Measurements from ENCODE around the gene SLFN13. TPM values are rescaled to one million over a fixed set of nuclear protein-coding genes. Genes with fewer than 3 reads are reported as not detected.
"Not testable (repeated sequence)": the region's sequence is repeated elsewhere in the genome, so short reads cannot be mapped to it uniquely, and the experiment has no call there.

SLFN13 gene
- total and polyA plus RNA-seq, 2 donors: 2.1 to 9.5 TPM

DNA sequence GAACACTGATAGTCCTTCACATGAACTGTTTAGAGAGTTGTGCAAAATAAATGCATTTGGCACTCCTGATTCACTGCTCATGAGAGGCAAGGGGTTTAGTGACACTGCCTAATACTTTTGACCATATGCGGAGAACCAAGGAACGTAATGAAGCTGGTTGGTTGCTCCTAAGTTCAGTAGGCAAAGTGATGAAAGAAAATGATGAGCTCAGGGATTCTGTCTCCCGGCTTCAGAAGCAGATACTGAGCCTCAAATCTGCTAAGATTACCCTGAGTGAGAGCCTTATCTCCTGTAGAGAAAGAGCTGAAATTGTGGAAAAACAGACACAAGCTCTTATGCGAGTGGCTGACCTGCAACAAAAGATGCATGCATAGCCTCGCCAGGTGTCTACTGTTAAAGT lies 5.5 kb upstream of the SLFN13 start:
- WGBS: 83% methylated on average over 5 of the region's 5 CpGs
- not testable (repeated sequence) for H3K36me3 ChIP-seq (ENCODE audit: insufficient read depth); H3K4me3 ChIP-seq (ENCODE audit: low read depth, low read length); H3K27ac ChIP-seq (ENCODE audit: low read depth); H3K4me1 ChIP-seq (ENCODE audit: insufficient read depth); DNase-seq (ENCODE audit: extremely low spot score)

DNA sequence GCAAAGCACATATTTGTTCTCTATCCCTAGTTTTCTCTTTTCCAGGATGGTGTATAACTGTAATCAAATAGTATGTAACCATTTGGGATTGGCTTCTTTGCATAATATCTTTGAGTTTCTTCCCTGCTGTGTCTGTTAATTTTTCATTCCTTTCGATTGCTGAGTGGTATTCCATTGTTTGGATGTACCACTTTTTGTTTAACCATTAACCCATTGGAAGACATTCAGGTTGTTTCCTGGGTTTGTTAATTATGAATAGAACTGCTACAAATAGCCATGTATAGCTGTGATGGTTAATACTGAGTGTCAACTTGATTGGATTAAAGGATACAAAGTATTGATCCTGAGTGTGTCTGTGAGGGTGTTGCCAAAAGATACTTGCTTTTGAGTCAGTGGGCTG lies 4.6 kb upstream of the SLFN13 start:
- Histone ChIP-seq H3K36me3 (ENCODE audit: insufficient read depth) (no peaks in the 10 kb centered on the region), H3K4me1 (ENCODE audit: insufficient read depth) (no peaks in the 10 kb centered on the region), H3K4me3 (ENCODE audit: low read depth, low read length) (no peak overlapping the region), H3K27ac (ENCODE audit: low read depth) (no peak overlapping the region)
- WGBS: 58% methylated on average over 1 of the region's 1 CpG
- DNase-seq (ENCODE audit: extremely low spot score): no peak

DNA sequence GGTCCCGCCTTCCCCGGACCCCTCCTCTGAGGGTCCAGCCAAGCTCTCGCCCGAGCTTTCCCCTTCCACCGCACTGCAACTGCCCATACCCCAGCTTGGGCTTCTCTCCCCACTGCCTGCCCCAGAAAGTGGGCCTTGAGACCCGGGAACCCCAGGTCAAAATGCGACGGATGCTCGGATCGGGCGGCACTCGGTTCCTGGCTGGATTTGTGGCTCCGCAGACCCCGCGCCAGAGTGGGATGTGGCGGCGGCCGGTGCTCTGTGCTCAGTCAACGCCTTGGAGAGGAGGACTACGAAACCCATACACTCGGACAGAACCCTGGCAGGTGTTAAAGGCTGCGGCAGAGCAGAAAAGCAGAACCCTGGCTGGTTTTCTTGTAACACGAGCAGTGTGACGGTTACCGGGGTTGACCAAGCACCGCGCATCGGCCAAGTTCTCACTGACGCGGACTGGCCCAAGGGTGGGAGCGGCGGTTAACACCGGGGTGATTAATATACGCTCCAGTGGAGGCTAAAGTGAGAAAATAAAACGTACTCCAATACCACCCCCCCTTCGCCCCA lies 885 bp upstream of the SLFN13 start:
- H3K4me1 ChIP-seq (ENCODE audit: insufficient read depth): no peaks in the 10 kb centered on the region
- no peak overlapping the region for H3K27ac ChIP-seq (ENCODE audit: low read depth)
- WGBS: 12% methylated on average over 36 of the region's 36 CpGs
- H3K4me3 ChIP-seq (ENCODE audit: low read depth, low read length): peak overlapping the region; percentile 12
- peaks cover 3% of the 10 kb centered on the region for H3K36me3 ChIP-seq (ENCODE audit: insufficient read depth)
- no peak for DNase-seq (ENCODE audit: extremely low spot score)

DNA sequence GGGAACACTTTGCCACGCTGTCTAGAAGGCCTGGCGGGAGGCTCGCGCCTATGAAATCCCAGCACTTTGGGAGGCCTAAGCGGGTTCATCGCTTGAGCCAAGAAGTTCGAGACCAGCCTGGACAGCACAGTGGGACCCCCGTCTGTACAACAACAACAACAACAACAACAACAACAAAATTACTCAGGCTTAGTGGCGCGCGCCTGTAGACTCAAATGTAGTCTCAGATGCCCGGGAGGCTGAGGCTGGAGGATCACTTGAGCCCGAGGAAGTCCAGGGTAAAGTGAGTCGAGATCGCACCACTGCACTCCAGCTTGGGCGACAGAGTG lies 297 bp upstream of the SLFN13 start:
- no peaks in the 10 kb centered on the region for H3K4me1 ChIP-seq (ENCODE audit: insufficient read depth)
- WGBS: 26% methylated on average over 16 of the region's 16 CpGs
- DNase-seq (ENCODE audit: extremely low spot score): no peak
- H3K4me3 ChIP-seq (ENCODE audit: low read depth, low read length): no peak overlapping the region
- H3K36me3 ChIP-seq (ENCODE audit: insufficient read depth): peaks cover 3% of the 10 kb centered on the region
- no peak overlapping the region for H3K27ac ChIP-seq (ENCODE audit: low read depth)

DNA sequence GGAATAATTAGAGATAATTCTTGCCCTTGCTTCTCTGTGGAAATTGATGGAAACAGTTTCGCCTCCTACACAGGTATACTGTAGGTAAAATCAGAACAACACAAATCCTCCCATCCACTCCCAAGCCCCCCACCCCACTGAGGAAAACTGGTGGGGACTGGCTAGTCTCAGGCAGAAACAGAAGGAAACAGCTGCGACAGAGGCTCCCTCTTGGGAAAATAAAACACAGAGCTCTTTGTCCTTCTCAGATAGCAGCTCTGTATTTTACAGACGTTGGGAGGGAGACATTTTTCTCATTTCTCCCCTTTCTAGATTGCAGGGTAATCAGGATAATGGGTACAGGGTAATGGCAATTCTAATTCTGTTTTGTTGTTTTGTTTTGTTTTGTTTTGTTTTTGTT lies 1.1 kb downstream of the SLFN13 start:
- Histone ChIP-seq H3K36me3 (ENCODE audit: insufficient read depth) (peaks cover 3% of the 10 kb centered on the region), H3K27ac (ENCODE audit: low read depth) (no peak overlapping the region), H3K4me1 (ENCODE audit: insufficient read depth) (no peaks in the 10 kb centered on the region), H3K4me3 (ENCODE audit: low read depth, low read length) (peak overlapping the region; percentile 55)
- 42% methylated on average over 3 of the region's 3 CpGs for WGBS
- DNase-seq (ENCODE audit: extremely low spot score): no peak

DNA sequence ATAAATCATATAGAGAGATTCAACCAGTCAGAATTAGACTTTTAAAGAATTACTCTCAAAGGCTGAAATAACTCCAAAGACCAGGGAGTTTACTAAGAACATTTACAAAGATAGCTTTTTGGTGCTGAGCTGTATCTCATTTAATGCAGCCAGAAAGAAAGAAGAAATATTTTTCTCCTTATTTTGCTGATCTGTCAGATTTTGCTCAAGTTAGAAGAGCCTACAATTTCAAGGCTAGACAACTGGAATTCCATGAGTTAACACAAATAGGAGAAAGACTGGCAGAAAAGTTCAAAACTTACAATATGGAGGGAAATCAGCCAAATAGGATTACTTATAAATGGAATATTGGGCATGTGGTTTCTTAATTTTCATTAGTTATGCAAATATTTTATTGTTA lies 10.1 kb downstream of the SLFN13 start:
- Histone ChIP-seq H3K36me3 (ENCODE audit: insufficient read depth) (no peaks in the 10 kb centered on the region), H3K27ac (ENCODE audit: low read depth) (no peak overlapping the region), H3K4me3 (ENCODE audit: low read depth, low read length) (no peak overlapping the region), H3K4me1 (ENCODE audit: insufficient read depth) (no peaks in the 10 kb centered on the region)
- no peak for DNase-seq (ENCODE audit: extremely low spot score)

DNA sequence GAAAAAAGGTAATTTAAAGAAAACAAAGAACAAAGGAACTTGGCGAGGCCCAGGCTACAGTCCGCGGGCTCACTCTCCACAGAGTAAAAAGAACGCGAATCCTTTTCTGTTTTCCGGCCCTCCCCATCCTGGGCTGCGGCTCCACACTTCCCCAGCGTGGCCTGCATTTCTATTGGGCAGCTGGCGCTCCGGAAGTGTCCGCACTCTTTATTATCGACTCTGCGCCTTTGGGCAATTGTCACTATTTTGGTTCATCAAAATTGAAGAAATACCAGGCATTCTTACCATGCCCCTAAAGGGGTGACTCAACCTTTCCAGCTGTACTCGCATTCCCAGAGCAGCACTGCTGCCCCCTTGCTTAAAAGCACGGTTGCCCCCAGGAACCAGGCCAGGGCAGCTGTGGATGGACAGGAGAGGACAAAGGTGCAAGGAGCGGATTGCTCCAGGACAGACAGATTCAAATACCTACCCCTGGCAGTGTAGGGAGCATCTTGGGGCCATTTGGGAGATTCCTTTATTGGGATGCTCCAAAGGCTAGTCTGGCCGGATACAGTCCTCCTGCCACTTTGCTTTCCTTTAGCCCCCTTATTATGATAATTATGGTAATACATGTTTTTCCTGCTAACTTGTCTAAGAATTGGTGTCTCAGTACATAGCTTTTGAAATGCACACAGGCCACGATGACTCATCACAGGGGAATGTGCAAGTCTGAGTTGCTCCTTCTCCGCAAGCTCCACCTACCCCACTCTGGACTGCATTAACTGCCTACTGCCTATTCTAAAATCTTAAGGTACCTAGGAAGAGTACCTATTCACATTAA lies 15.3 kb downstream of the SLFN13 start:
- WGBS: 15% methylated on average over 19 of the region's 19 CpGs
- Histone ChIP-seq H3K36me3 (ENCODE audit: insufficient read depth) (no peaks in the 10 kb centered on the region), H3K4me3 (ENCODE audit: low read depth, low read length) (peak overlapping the region; percentile 51), H3K4me1 (ENCODE audit: insufficient read depth) (no peaks in the 10 kb centered on the region), H3K27ac (ENCODE audit: low read depth) (no peak overlapping the region)
- peak; percentile 83 for DNase-seq (ENCODE audit: extremely low spot score)

DNA sequence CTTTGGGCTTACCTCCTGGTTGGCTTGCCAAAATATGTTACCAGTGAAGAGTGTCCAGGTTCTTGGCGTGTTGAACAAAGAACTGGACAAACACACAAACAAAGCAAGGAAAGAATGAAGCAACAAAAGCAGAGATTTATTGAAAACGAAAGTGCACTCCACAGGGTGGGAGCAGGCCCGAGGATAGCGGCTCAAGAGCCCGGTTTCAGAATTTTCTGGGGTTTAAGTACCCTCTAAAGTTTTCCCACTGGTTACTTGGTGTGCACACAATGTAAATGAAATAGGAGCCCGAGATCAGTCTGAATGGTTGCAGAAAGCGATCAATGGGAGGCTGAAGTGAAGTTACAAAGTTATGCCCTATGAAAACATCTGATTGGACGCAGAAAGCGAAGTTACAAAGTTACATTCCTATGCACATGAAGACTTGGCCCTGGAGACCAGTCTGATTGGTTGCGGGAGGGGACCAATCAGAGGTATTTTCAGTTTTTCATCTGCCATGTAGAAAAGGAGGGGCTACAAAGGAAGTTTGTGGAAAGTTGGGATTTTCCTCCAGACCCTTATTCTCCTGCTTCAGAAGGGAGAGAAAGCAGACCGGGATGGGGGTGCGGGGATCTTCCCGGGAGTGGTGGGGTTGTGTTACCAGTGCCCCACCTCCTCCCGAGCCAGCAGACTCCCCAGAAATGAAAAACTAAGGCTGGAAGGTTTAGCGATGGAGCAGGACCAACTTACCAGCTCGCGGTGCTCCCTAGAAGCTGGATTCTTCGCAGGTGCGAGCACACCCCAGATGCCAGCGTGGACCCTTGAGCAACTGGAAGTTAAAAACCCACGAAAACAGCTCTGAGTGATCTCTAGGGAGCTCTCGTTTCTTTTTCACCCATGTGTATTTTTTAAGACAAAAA lies 16.1 kb downstream of the SLFN13 start, which contains the start of gene SLFN12:
TSS of gene SLFN12 (minus strand) at position 325 of the 899 bp plus-strand sequence. CDS start 9,472 bp downstream, outside the sequence.
- Histone ChIP-seq H3K4me3 (ENCODE audit: low read depth, low read length) (peak within 1 kb of the TSS; percentile 51), H3K36me3 (ENCODE audit: insufficient read depth) (no peaks in the 10 kb centered on the region), H3K4me1 (ENCODE audit: insufficient read depth) (no peaks in the 10 kb centered on the region), H3K27ac (ENCODE audit: low read depth) (peak within 1 kb of the TSS; percentile 80)
- WGBS: 24% methylated on average over 22 of the region's 22 CpGs
- DNase-seq (ENCODE audit: extremely low spot score): peak; percentile 92

DNA sequence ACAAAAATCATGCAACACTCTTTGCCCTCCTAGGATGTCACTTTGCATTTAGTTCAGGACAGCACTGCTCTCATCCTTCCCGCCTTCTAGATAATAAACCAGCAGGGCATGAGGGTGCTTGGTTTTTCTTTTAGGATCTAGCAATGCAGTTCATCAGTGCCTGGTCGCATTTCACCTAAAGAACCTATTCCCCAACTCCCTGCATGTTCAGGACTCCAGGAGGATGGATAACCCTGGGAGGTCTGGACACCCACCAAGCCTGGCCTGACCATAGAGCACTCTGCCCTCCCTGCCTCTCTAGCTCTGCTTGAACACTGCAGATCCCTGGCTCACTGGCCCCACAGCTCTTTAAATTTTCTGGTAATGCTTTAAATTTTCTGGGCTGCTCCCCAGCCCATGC lies 18.9 kb downstream of the SLFN13 start:
- H3K4me3 ChIP-seq (ENCODE audit: low read depth, low read length): no peak overlapping the region
- WGBS: 85% methylated on average over 2 of the region's 2 CpGs
- H3K4me1 ChIP-seq (ENCODE audit: insufficient read depth): no peaks in the 10 kb centered on the region
- no peaks in the 10 kb centered on the region for H3K36me3 ChIP-seq (ENCODE audit: insufficient read depth)
- no peak for DNase-seq (ENCODE audit: extremely low spot score)
- no peak overlapping the region for H3K27ac ChIP-seq (ENCODE audit: low read depth)

DNA sequence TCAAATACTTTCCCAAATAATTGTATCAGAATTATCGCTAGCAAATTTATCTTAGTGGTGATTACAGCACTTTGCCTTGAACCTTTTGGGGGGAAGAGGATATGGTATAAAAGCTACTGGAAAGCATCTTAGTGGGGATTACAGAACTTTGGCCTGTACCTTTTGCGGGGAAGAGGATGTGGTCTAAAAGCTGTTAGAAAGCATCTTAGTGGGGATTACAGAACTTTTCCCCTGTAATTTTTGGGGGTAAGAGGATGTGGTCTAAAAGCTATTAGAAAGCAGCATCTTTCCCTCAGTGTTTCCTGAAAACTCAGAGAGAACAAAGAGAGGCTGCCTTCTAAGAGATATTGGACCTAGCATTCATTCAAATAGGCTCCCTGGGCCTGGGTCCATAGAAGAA lies 20.3 kb downstream of the SLFN13 start:
- Histone ChIP-seq H3K36me3 (ENCODE audit: insufficient read depth) (no peaks in the 10 kb centered on the region), H3K4me3 (ENCODE audit: low read depth, low read length) (no peak overlapping the region), H3K4me1 (ENCODE audit: insufficient read depth) (no peaks in the 10 kb centered on the region), H3K27ac (ENCODE audit: low read depth) (no peak overlapping the region)
- no peak for DNase-seq (ENCODE audit: extremely low spot score)
- 91% methylated on average over 2 of the region's 2 CpGs for WGBS

DNA sequence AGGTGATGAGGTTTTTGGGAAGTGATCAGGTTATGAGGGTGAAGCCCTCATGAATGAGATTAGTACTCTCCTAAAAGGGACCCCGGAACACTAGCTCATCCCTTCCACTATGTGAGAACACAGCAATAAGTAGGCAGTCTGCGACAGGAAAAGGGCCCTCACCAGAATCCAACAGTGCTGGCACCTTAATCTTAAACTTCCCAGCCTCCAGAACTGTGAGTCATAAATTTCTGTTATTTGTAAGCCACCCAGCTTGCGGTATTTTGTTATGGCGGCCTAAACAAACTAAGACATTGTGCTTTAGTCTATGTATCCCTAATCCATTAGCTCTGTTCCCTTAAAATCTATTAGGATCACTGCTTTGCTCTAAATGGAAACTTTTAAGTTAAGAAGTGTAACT lies 24.8 kb downstream of the SLFN13 start:
- DNase-seq (ENCODE audit: extremely low spot score): no peak
- H3K36me3 ChIP-seq (ENCODE audit: insufficient read depth): peaks cover 2% of the 10 kb centered on the region
- whole genome bisulfite sequencing: 90% methylated on average over 4 of the region's 4 CpGs
- no peaks in the 10 kb centered on the region for H3K4me1 ChIP-seq (ENCODE audit: insufficient read depth)
- no peak overlapping the region for H3K4me3 ChIP-seq (ENCODE audit: low read depth, low read length)
- H3K27ac ChIP-seq (ENCODE audit: low read depth): no peak overlapping the region

DNA sequence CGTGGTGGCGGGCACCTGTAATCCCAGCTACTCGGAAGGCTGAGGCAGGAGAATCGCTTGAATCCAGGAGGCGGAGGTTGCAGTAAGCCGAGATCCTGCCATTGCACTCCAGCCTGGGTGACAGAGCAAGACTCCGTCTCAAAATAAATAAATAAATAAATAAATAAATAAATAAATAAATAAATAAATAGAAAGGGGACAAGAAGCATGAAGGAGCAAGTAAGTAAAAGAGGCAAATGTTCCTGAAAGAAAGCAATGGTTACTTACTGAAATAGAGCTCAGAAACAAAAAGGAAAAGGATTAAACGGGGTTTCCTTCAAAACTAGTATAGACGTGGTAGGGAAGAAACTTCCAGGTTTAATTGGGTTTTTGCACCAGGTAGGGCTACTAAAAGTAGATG lies 27.5 kb downstream of the SLFN13 start:
- WGBS: 96% methylated on average over 9 of the region's 9 CpGs
- DNase-seq (ENCODE audit: extremely low spot score); H3K36me3 ChIP-seq (ENCODE audit: insufficient read depth); H3K27ac ChIP-seq (ENCODE audit: low read depth); H3K4me3 ChIP-seq (ENCODE audit: low read depth, low read length); H3K4me1 ChIP-seq (ENCODE audit: insufficient read depth): not testable (repeated sequence)

DNA sequence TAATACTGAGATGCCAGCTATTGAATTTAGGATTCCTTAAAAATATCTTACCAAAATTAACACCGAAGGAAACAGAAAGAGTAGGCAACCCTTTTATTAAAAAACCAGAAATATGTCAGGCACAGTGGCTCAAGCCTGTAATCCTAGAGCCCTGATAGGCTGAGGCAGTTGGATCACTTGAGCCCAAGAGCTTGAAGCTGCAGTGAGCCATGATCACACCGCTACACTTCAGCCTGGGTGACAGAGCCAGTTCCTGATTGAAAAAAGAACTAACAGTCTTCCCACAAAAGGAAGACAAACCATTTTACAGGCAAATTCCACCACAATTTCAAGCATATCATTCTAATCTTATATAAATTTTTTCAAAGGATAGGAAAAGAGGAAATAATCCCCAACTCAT lies 31.9 kb downstream of the SLFN13 start:
- Histone ChIP-seq H3K27ac (ENCODE audit: low read depth) (no peak overlapping the region), H3K4me1 (ENCODE audit: insufficient read depth) (no peaks in the 10 kb centered on the region), H3K36me3 (ENCODE audit: insufficient read depth) (peaks cover 4% of the 10 kb centered on the region), H3K4me3 (ENCODE audit: low read depth, low read length) (no peak overlapping the region)
- no peak for DNase-seq (ENCODE audit: extremely low spot score)
- WGBS: 99% methylated on average over 2 of the region's 2 CpGs

DNA sequence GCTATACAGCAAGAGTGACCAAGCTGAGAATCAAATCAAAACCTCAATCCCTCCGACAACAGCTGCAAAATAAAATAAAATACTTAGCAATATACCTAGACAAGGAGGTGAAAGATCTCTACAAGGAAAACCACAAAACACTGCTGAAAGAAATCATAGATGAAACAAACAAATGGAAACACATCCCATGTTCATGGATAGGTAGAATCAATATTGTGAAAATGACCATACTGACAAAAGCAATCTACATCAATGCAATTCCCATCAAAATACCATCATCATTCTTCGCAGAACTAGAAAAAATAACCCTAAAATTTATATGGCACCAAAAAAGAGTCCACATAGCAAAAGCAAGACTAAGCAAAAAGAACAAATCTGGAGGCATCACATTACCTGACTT lies 33.9 kb downstream of the SLFN13 start:
- H3K4me3 ChIP-seq (ENCODE audit: low read depth, low read length); H3K4me1 ChIP-seq (ENCODE audit: insufficient read depth); H3K36me3 ChIP-seq (ENCODE audit: insufficient read depth); DNase-seq (ENCODE audit: extremely low spot score); H3K27ac ChIP-seq (ENCODE audit: low read depth): not testable (repeated sequence)
- WGBS: 94% methylated on average over 2 of the region's 2 CpGs
